Measurements from ENCODE around the gene ALDH4A1.

DNA sequence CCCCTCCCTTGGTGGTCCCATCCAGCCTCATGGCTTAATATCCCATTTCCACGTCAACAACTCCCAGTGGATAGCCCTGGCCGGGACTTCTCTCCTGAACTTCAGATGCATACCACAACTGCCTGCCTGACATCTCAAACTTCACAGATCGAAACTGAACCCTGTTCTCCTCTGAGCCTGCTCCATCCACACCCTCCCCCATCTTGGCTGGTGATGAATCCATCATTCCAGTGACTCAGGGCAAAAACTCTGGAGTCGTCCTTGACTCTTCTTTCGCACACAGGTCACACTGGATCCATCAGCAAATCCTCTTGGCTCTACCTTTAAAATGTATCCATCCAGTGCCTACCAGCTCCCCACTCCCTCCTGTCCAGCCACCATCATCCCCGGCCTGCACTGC, 46.8 kb downstream of the ALDH4A1 start:
- TF ChIP-seq EP300 (IDR thresholded peaks at IDR 0.05; ENCODE audit: borderline replicate concordance in 1 of 2, control insufficient read depth in 1 of 2, low read depth in 2 of 2, low read length in 2 of 2) (no peak), YY1 (IDR thresholded peaks at IDR 0.05; ENCODE audit: low read depth, low read length) (no peak), SREBF2 (IDR thresholded peaks at IDR 0.05; ENCODE audit: low read length) (no peak), POLR2AphosphoS5 (IDR thresholded peaks at IDR 0.05; ENCODE audit: low read length) (no peak), ZNF24 (IDR thresholded peaks at IDR 0.05) (no peak), POLR2A (IDR thresholded peaks at IDR 0.05; ENCODE audit: low read depth, low read length) (no peak), TAF1 (IDR thresholded peaks at IDR 0.05; ENCODE audit: borderline replicate concordance, low read depth, low read length) (no peak), NFIC (IDR thresholded peaks at IDR 0.05; ENCODE audit: low read depth, low read length) (no peak)
- TF ChIP-seq, protein P1, sequence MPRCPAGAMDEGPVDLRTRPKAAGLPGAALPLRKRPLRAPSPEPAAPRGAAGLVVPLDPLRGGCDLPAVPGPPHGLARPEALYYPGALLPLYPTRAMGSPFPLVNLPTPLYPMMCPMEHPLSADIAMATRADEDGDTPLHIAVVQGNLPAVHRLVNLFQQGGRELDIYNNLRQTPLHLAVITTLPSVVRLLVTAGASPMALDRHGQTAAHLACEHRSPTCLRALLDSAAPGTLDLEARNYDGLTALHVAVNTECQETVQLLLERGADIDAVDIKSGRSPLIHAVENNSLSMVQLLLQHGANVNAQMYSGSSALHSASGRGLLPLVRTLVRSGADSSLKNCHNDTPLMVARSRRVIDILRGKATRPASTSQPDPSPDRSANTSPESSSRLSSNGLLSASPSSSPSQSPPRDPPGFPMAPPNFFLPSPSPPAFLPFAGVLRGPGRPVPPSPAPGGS (IDR thresholded peaks at IDR 0.05; ENCODE audit: borderline replicate concordance, insufficient read depth, low read depth, low read length, poor library complexity, severe bottlenecking), result no peak
- TF ChIP-seq, protein P2, sequence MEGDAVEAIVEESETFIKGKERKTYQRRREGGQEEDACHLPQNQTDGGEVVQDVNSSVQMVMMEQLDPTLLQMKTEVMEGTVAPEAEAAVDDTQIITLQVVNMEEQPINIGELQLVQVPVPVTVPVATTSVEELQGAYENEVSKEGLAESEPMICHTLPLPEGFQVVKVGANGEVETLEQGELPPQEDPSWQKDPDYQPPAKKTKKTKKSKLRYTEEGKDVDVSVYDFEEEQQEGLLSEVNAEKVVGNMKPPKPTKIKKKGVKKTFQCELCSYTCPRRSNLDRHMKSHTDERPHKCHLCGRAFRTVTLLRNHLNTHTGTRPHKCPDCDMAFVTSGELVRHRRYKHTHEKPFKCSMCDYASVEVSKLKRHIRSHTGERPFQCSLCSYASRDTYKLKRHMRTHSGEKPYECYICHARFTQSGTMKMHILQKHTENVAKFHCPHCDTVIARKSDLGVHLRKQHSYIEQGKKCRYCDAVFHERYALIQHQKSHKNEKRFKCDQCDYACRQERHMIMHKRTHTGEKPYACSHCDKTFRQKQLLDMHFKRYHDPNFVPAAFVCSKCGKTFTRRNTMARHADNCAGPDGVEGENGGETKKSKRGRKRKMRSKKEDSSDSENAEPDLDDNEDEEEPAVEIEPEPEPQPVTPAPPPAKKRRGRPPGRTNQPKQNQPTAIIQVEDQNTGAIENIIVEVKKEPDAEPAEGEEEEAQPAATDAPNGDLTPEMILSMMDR (IDR thresholded peaks at IDR 0.05 in 2 of 3, conservative IDR thresholded peaks at IDR 0.05 in 1 of 3; ENCODE audit: control insufficient read depth in 2 of 3, extremely low read depth in 1 of 3, insufficient read depth in 1 of 3, low read depth in 3 of 3, low read length in 3 of 3), result no peak
- TF ChIP-seq, protein P3, sequence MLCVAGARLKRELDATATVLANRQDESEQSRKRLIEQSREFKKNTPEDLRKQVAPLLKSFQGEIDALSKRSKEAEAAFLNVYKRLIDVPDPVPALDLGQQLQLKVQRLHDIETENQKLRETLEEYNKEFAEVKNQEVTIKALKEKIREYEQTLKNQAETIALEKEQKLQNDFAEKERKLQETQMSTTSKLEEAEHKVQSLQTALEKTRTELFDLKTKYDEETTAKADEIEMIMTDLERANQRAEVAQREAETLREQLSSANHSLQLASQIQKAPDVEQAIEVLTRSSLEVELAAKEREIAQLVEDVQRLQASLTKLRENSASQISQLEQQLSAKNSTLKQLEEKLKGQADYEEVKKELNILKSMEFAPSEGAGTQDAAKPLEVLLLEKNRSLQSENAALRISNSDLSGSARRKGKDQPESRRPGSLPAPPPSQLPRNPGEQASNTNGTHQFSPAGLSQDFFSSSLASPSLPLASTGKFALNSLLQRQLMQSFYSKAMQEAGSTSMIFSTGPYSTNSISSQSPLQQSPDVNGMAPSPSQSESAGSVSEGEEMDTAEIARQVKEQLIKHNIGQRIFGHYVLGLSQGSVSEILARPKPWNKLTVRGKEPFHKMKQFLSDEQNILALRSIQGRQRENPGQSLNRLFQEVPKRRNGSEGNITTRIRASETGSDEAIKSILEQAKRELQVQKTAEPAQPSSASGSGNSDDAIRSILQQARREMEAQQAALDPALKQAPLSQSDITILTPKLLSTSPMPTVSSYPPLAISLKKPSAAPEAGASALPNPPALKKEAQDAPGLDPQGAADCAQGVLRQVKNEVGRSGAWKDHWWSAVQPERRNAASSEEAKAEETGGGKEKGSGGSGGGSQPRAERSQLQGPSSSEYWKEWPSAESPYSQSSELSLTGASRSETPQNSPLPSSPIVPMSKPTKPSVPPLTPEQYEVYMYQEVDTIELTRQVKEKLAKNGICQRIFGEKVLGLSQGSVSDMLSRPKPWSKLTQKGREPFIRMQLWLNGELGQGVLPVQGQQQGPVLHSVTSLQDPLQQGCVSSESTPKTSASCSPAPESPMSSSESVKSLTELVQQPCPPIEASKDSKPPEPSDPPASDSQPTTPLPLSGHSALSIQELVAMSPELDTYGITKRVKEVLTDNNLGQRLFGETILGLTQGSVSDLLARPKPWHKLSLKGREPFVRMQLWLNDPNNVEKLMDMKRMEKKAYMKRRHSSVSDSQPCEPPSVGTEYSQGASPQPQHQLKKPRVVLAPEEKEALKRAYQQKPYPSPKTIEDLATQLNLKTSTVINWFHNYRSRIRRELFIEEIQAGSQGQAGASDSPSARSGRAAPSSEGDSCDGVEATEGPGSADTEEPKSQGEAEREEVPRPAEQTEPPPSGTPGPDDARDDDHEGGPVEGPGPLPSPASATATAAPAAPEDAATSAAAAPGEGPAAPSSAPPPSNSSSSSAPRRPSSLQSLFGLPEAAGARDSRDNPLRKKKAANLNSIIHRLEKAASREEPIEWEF (IDR thresholded peaks at IDR 0.05; ENCODE audit: insufficient replicate concordance, low read depth, low read length), result no peak
